CD4-positive, alpha-beta memory T cell (primary cell): Measurements from ENCODE around the gene LZTR1. TPM values are rescaled to one million over a fixed set of nuclear protein-coding genes. Genes with fewer than 3 reads are reported as not detected.

ENCODE experiments used
- CTCF ChIA-PET: fragments of 350-600 bp; sonication (Branson Sonifier 250); formaldehyde crosslinking; loops from one replicate; lab custom pipeline; 2021; ENCODE audit warnings: inconsistent platforms; ENCODE audit not compliant: partially characterized antibody; lab: Charles Lee
- POLR2A ChIA-PET: fragments of 350-600 bp; sonication (Branson Sonifier 250); formaldehyde crosslinking; loops from one replicate; lab custom pipeline; 2021; ENCODE audit not compliant: partially characterized antibody; lab: Charles Lee
- DNase-seq, 5 donors: peaks; one replicate each; pipeline versions ENCODE4 v3.0.0 to v3.0.0-alpha.2; 2020 to 2022; ENCODE audit warnings: mixed read lengths in 1 of 5
- H3K27ac ChIP-seq: one replicate; pipeline ENCODE4 v1.7.0; 2013; ENCODE audit warnings: low read depth, low read length
- H3K27me3 ChIP-seq: 2 replicates; pipeline ENCODE4 v1.7.0; 2013; ENCODE audit warnings: mild to moderate bottlenecking, low read length, moderate library complexity; ENCODE audit not compliant: insufficient read depth
- H3K36me3 ChIP-seq: 2 replicates; pipeline ENCODE4 v1.7.0; 2013; ENCODE audit warnings: mild to moderate bottlenecking, low read length, moderate library complexity; ENCODE audit not compliant: insufficient read depth
- H3K4me1 ChIP-seq: 2 replicates; pipeline ENCODE4 v1.7.0; 2013; ENCODE audit warnings: mild to moderate bottlenecking, low read length, moderate library complexity; ENCODE audit not compliant: insufficient read depth
- H3K4me3 ChIP-seq, 2 donors: one replicate each; pipeline ENCODE4 v1.7.0; 2013; ENCODE audit warnings: low read length in 2 of 2, mild to moderate bottlenecking in 1 of 2
- H3K9me3 ChIP-seq, 2 donors: one replicate each; pipeline ENCODE4 v1.7.0; 2013; ENCODE audit warnings: low read length in 2 of 2, control low read depth in 1 of 2; ENCODE audit not compliant: control insufficient read depth in 1 of 2
- H3K27ac Mint-ChIP-seq, 7 donors: one replicate each; pipeline ENCODE4 v1.8.0; 2020 to 2021; ENCODE audit warnings: mixed read lengths in 7 of 7, mild to moderate bottlenecking in 6 of 7, inconsistent platforms in 3 of 7, moderate library complexity in 3 of 7
- H3K27me3 Mint-ChIP-seq, 2 donors: one replicate each; pipeline ENCODE4 v1.8.0; 2020 to 2021; ENCODE audit warnings: mixed read lengths in 2 of 2
- H3K36me3 Mint-ChIP-seq, 2 donors: one replicate each; pipeline ENCODE4 v1.8.0; 2020 to 2021; ENCODE audit warnings: mixed read lengths in 2 of 2, inconsistent platforms in 1 of 2, mild to moderate bottlenecking in 1 of 2
- H3K4me1 Mint-ChIP-seq, 4 donors: one replicate each; pipeline ENCODE4 v1.8.0; 2020 to 2021; ENCODE audit warnings: mixed read lengths in 4 of 4, mild to moderate bottlenecking in 1 of 4
- H3K4me3 Mint-ChIP-seq, 8 donors: one replicate each; pipeline ENCODE4 v1.8.0; 2020 to 2021; ENCODE audit warnings: mixed read lengths in 8 of 8, mild to moderate bottlenecking in 7 of 8, moderate library complexity in 6 of 8, inconsistent platforms in 3 of 8
- H3K9me3 Mint-ChIP-seq, 8 donors: one replicate each; pipeline ENCODE4 v1.8.0; 2020 to 2021; ENCODE audit warnings: mixed read lengths in 8 of 8, mild to moderate bottlenecking in 5 of 8, inconsistent platforms in 3 of 8, moderate library complexity in 1 of 8
- intact Hi-C: fragments of 100-400 bp; cut with micrococcal nuclease; formaldehyde crosslinking; loops from one replicate; pipeline ENCODE4 v1.15.1; 2023
- polyA plus RNA-seq, 2 donors: library from polyadenylated mRNA; unstranded; fragments of 300-500 nt; fragmentation: Illumina TruSeq; gene quantifications; one replicate each; pipeline ENCODE4 v1.2.3, GENCODE V29; 2021
- total RNA-seq, 2 experiments: library from RNA; stranded (reverse); gene quantifications; one replicate each; pipeline ENCODE4 v1.2.3, GENCODE V29; 2021

Gene LZTR1
- total and polyA plus RNA-seq, 4 experiments from 2014 or later: 5.5 to 114 (median 64.8) TPM

GRCh38 chr22:20990184-20991180 is 8.4 kb downstream of the LZTR1 start:
- intact Hi-C loops: no loop called here
- ChIA-PET POLR2A (interaction anchor here (0.8 to 2.0 kb wide), 3 partner anchors 9 to 11 kb away, joined by 3 to 13 read pairs (median 5); partner anchors contain the start of gene LZTR1), CTCF (no interaction called here)
- Mint-ChIP-seq H3K4me1 (peaks cover 0 to 8% (median 5%) of the 10 kb centered on the region in 4 donors), H3K27me3 (no peaks in the 10 kb centered on the region), H3K27ac (peak overlapping the region in 3 of 7 donors; percentile 9 to 43 (median 30)), H3K36me3 (peaks cover 7 to 31% of the 10 kb centered on the region in 2 donors), H3K9me3 (no peaks in the 10 kb centered on the region), H3K4me3 (no peak overlapping the region)
- DNase-seq: no peak
- Histone ChIP-seq H3K4me3 (no peak overlapping the region), H3K36me3 (peaks cover 21% of the 10 kb centered on the region), H3K4me1 (no peaks in the 10 kb centered on the region), H3K9me3 (no peaks in the 10 kb centered on the region), H3K27me3 (no peaks in the 10 kb centered on the region), H3K27ac (no peak overlapping the region)

GRCh38 chr22:20991252-20992055 is 9.4 kb downstream of the LZTR1 start:
- H3K4me1 Mint-ChIP-seq: peaks cover 2 to 8% (median 4%) of the 10 kb centered on the region in 4 donors
- H3K27ac Mint-ChIP-seq: peak overlapping the region in 1 of 7 donors; percentile 9
- Histone ChIP-seq H3K27me3 (no peaks in the 10 kb centered on the region), H3K9me3 (no peaks in the 10 kb centered on the region), H3K36me3 (peaks cover 16% of the 10 kb centered on the region), H3K27ac (no peak overlapping the region), H3K4me1 (no peaks in the 10 kb centered on the region), H3K4me3 (no peak overlapping the region)
- no peak for DNase-seq
- peaks cover 3 to 34% of the 10 kb centered on the region in 2 donors for H3K36me3 Mint-ChIP-seq
- no peak overlapping the region for H3K4me3 Mint-ChIP-seq
- POLR2A ChIA-PET: interaction anchor here (1.2 to 2.0 kb wide), 2 partner anchors 9 to 10 kb away, joined by 5 to 13 read pairs; partner anchors contain the start of gene LZTR1
- no peaks in the 10 kb centered on the region for H3K27me3 Mint-ChIP-seq
- H3K9me3 Mint-ChIP-seq: no peaks in the 10 kb centered on the region
- CTCF ChIA-PET: no interaction called here
- intact Hi-C loops: no loop called here

GRCh38 chr22:20992056-20992442 is 10.0 kb downstream of the LZTR1 start:
- H3K27me3 Mint-ChIP-seq: no peaks in the 10 kb centered on the region
- H3K4me1 Mint-ChIP-seq: peaks cover 2 to 8% (median 4%) of the 10 kb centered on the region in 4 donors
- no peak for DNase-seq
- H3K36me3 ChIP-seq: peaks cover 16% of the 10 kb centered on the region
- no peaks in the 10 kb centered on the region for H3K4me1 ChIP-seq
- peak overlapping the region in 1 of 7 donors; percentile 36 for H3K27ac Mint-ChIP-seq
- CTCF ChIA-PET: no interaction called here
- no peak overlapping the region for H3K4me3 Mint-ChIP-seq
- intact Hi-C loops: no loop called here
- no peaks in the 10 kb centered on the region for H3K9me3 Mint-ChIP-seq
- peaks cover 0 to 32% of the 10 kb centered on the region in 2 donors for H3K36me3 Mint-ChIP-seq
- H3K27me3 ChIP-seq: no peaks in the 10 kb centered on the region
- H3K27ac ChIP-seq: no peak overlapping the region
- no peak overlapping the region for H3K4me3 ChIP-seq
- POLR2A ChIA-PET: interaction anchor here (1.4 kb wide), 1 partner anchor 10 kb away, joined by 4 read pairs; the partner anchor contains the start of gene LZTR1
- no peaks in the 10 kb centered on the region for H3K9me3 ChIP-seq

- CTCF ChIA-PET: no interaction called here
- DNase-seq: no peak
- no peaks in the 10 kb centered on the region for H3K27me3 ChIP-seq
- Mint-ChIP-seq H3K36me3 (peaks cover 0 to 30% of the 10 kb centered on the region in 2 donors), H3K4me1 (peaks cover 2 to 8% (median 4%) of the 10 kb centered on the region in 4 donors), H3K27ac (peak overlapping the region in 2 of 7 donors; percentile 11 to 27), H3K27me3 (no peaks in the 10 kb centered on the region), H3K9me3 (no peaks in the 10 kb centered on the region), H3K4me3 (no peak overlapping the region)
- H3K9me3 ChIP-seq: no peaks in the 10 kb centered on the region
- POLR2A ChIA-PET: interaction anchor here (1.4 kb wide), 1 partner anchor 10 kb away, joined by 4 read pairs; the partner anchor contains the start of gene LZTR1
- intact Hi-C loops: no loop called here
- H3K4me3 ChIP-seq: no peak overlapping the region
- no peaks in the 10 kb centered on the region for H3K4me1 ChIP-seq
- no peak overlapping the region for H3K27ac ChIP-seq
- peaks cover 18% of the 10 kb centered on the region for H3K36me3 ChIP-seq
These were observed 10.6 kb downstream of the LZTR1 start for GRCh38 chr22:20992456-20993303.

GRCh38 chr22:20993304-20994127 is 11.4 kb downstream of the LZTR1 start:
- Mint-ChIP-seq H3K4me1 (peaks cover 2 to 8% (median 5%) of the 10 kb centered on the region in 4 donors), H3K9me3 (no peaks in the 10 kb centered on the region), H3K4me3 (no peak overlapping the region), H3K27me3 (no peaks in the 10 kb centered on the region), H3K36me3 (peaks cover 0 to 33% of the 10 kb centered on the region in 2 donors), H3K27ac (peak overlapping the region in 1 of 7 donors; percentile 11)
- CTCF ChIA-PET: no interaction called here
- Histone ChIP-seq H3K36me3 (peaks cover 23% of the 10 kb centered on the region), H3K27ac (no peak overlapping the region), H3K4me3 (no peak overlapping the region), H3K4me1 (no peaks in the 10 kb centered on the region), H3K9me3 (no peaks in the 10 kb centered on the region), H3K27me3 (no peaks in the 10 kb centered on the region)
- POLR2A ChIA-PET: interaction anchor here (0.6 to 1.4 kb wide), 2 partner anchors 9 to 11 kb away, joined by 3 to 4 read pairs; partner anchors contain the start of genes LZTR1 and THAP7
- intact Hi-C loops: no loop called here
- no peak for DNase-seq
